Uterus (tissue), 2 donors: ENCODE data around the gene GPX2.

Source experiments
- POLR2A ChIP-seq, 2 donors: fragments of 450-650 bp; IDR thresholded peaks; one replicate each; pipeline ENCODE4 v1.6.1; 2016; ENCODE audit warnings: antibody characterized with exemption in 2 of 2, mild to moderate bottlenecking in 1 of 2, moderate library complexity in 1 of 2
- TF ChIP-seq, protein P1 (sequence below), 4 experiments: fragments of 200-600 bp in 2 of 4; fragments of 450-650 bp in 2 of 4; sonication (generic) in 2 of 4; IDR thresholded peaks; one replicate each; pipeline ENCODE4 v1.5.1; 2016 to 2019; ENCODE audit warnings: antibody characterized with exemption in 4 of 4, mild to moderate bottlenecking in 2 of 4, moderate library complexity in 1 of 4

GRCh38 chr14:64919215-64919614 is 23.3 kb downstream of the GPX2 start:
- TF ChIP-seq, protein P1, sequence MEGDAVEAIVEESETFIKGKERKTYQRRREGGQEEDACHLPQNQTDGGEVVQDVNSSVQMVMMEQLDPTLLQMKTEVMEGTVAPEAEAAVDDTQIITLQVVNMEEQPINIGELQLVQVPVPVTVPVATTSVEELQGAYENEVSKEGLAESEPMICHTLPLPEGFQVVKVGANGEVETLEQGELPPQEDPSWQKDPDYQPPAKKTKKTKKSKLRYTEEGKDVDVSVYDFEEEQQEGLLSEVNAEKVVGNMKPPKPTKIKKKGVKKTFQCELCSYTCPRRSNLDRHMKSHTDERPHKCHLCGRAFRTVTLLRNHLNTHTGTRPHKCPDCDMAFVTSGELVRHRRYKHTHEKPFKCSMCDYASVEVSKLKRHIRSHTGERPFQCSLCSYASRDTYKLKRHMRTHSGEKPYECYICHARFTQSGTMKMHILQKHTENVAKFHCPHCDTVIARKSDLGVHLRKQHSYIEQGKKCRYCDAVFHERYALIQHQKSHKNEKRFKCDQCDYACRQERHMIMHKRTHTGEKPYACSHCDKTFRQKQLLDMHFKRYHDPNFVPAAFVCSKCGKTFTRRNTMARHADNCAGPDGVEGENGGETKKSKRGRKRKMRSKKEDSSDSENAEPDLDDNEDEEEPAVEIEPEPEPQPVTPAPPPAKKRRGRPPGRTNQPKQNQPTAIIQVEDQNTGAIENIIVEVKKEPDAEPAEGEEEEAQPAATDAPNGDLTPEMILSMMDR (IDR thresholded peaks at IDR 0.05): no peak
- TF ChIP-seq POLR2A (IDR thresholded peaks at IDR 0.05): no peak
